CD8-positive, alpha-beta memory T cell (primary cell): Measurements from ENCODE around the gene SYNE1. TPM values are rescaled to one million over a fixed set of nuclear protein-coding genes. Genes with fewer than 3 reads are reported as not detected.

Experiments used
- CTCF ChIA-PET: fragments of 350-600 bp; sonication (Branson Sonifier 250); formaldehyde crosslinking; loops from one replicate; lab custom pipeline; 2021; ENCODE audit warnings: antibody characterized with exemption; lab: Charles Lee
- POLR2A ChIA-PET: fragments of 350-600 bp; sonication (Branson Sonifier 250); formaldehyde crosslinking; loops from one replicate; lab custom pipeline; 2021; ENCODE audit warnings: antibody characterized with exemption; lab: Charles Lee
- DNase-seq, 5 donors: peaks; one replicate each; pipeline versions ENCODE4 v3.0.0 to v3.0.0-alpha.2; 2020 to 2022; ENCODE audit warnings: mixed read lengths in 1 of 5
- H3K27ac ChIP-seq: one replicate; pipeline ENCODE4 v1.7.0; 2013; ENCODE audit warnings: low read depth, mild to moderate bottlenecking, low read length, moderate library complexity
- H3K27me3 ChIP-seq: 2 replicates; pipeline ENCODE4 v1.7.0; 2013; ENCODE audit warnings: low read length, mild to moderate bottlenecking; ENCODE audit not compliant: insufficient read depth, poor library complexity, severe bottlenecking
- H3K36me3 ChIP-seq: 2 replicates; pipeline ENCODE4 v1.7.0; 2013; ENCODE audit warnings: mild to moderate bottlenecking, low read length, moderate library complexity; ENCODE audit not compliant: insufficient read depth
- H3K4me1 ChIP-seq: 2 replicates; pipeline ENCODE4 v1.7.0; 2013; ENCODE audit warnings: mild to moderate bottlenecking, low read length, moderate library complexity; ENCODE audit not compliant: insufficient read depth
- H3K4me3 ChIP-seq: 2 replicates; pipeline ENCODE4 v1.7.0; 2013; ENCODE audit warnings: mild to moderate bottlenecking, low read length
- H3K9me3 ChIP-seq: 2 replicates; pipeline ENCODE4 v1.7.0; 2013; ENCODE audit warnings: mild to moderate bottlenecking, low read length
- H3K27ac Mint-ChIP-seq, 8 donors: one replicate each; pipeline ENCODE4 v1.8.0; 2020 to 2021; ENCODE audit warnings: mixed read lengths in 8 of 8, mild to moderate bottlenecking in 6 of 8, inconsistent platforms in 3 of 8, moderate library complexity in 3 of 8
- H3K27me3 Mint-ChIP-seq, 2 donors: one replicate each; pipeline ENCODE4 v1.8.0; 2020 to 2021; ENCODE audit warnings: mixed read lengths in 2 of 2, mild to moderate bottlenecking in 1 of 2, moderate library complexity in 1 of 2
- H3K36me3 Mint-ChIP-seq, 3 donors: one replicate each; pipeline ENCODE4 v1.8.0; 2020 to 2021; ENCODE audit warnings: mixed read lengths in 3 of 3, inconsistent platforms in 1 of 3, mild to moderate bottlenecking in 1 of 3
- H3K4me1 Mint-ChIP-seq, 3 donors: one replicate each; pipeline ENCODE4 v1.8.0; 2020 to 2021; ENCODE audit warnings: mixed read lengths in 3 of 3, inconsistent platforms in 1 of 3, mild to moderate bottlenecking in 1 of 3
- H3K4me3 Mint-ChIP-seq, 7 donors: one replicate each; pipeline ENCODE4 v1.8.0; 2020 to 2021; ENCODE audit warnings: mixed read lengths in 7 of 7, mild to moderate bottlenecking in 6 of 7, moderate library complexity in 4 of 7, inconsistent platforms in 2 of 7
- H3K9me3 Mint-ChIP-seq, 5 donors: one replicate each; pipeline ENCODE4 v1.8.0; 2020 to 2022; ENCODE audit warnings: mixed read lengths in 5 of 5, mild to moderate bottlenecking in 3 of 5, moderate library complexity in 2 of 5, inconsistent platforms in 1 of 5
- polyA plus RNA-seq: library from polyadenylated mRNA; unstranded; fragments of 300-500 nt; fragmentation: Illumina TruSeq; gene quantifications from one replicate; pipeline ENCODE4 v1.2.3, GENCODE V29; 2021
- total RNA-seq, 2 experiments: library from RNA; stranded (reverse); gene quantifications; one replicate each; pipeline ENCODE4 v1.2.3, GENCODE V29; 2021

The SYNE1 gene
- total and polyA plus RNA-seq, 3 experiments from 2014 or later, result 41.0 to 79.0 (median 48.4) TPM

GRCh38 chr6:152368751-152369624 is 268.2 kb downstream of the SYNE1 start:
- H3K9me3 ChIP-seq, result no peaks in the 10 kb centered on the region
- peaks cover 11 to 34% (median 17%) of the 10 kb centered on the region in 3 donors for H3K36me3 Mint-ChIP-seq
- POLR2A ChIA-PET, result no interaction called here
- H3K27ac ChIP-seq, result no peak overlapping the region
- peak overlapping the region in 1 of 8 donors; percentile 5 for H3K27ac Mint-ChIP-seq
- no peaks in the 10 kb centered on the region for H3K36me3 ChIP-seq
- no peaks in the 10 kb centered on the region for H3K9me3 Mint-ChIP-seq
- no peaks in the 10 kb centered on the region for H3K4me1 ChIP-seq
- DNase-seq, result no peak
- H3K27me3 Mint-ChIP-seq, result peaks cover 0 to 15% of the 10 kb centered on the region in 2 donors
- CTCF ChIA-PET, result interaction anchor here (0.6 to 1.2 kb wide), 2 partner anchors 30 to 141 kb away, joined by 3 read pairs; no protein-coding TSS in a partner anchor
- H3K4me3 Mint-ChIP-seq, result no peak overlapping the region
- no peak overlapping the region for H3K4me3 ChIP-seq
- peaks cover 0 to 2% (median 0%) of the 10 kb centered on the region in 3 donors for H3K4me1 Mint-ChIP-seq
- no peaks in the 10 kb centered on the region for H3K27me3 ChIP-seq

- Histone ChIP-seq H3K4me3 (no peak overlapping the region), H3K4me1 (no peaks in the 10 kb centered on the region), H3K27me3 (no peaks in the 10 kb centered on the region), H3K36me3 (no peaks in the 10 kb centered on the region), H3K9me3 (no peaks in the 10 kb centered on the region), H3K27ac (no peak overlapping the region)
- no peak for DNase-seq
- POLR2A ChIA-PET, result no interaction called here
- Mint-ChIP-seq H3K36me3 (peaks cover 10 to 28% (median 11%) of the 10 kb centered on the region in 3 donors), H3K27ac (no peak overlapping the region), H3K9me3 (no peaks in the 10 kb centered on the region), H3K4me1 (no peaks in the 10 kb centered on the region), H3K4me3 (no peak overlapping the region), H3K27me3 (peaks cover 0 to 12% of the 10 kb centered on the region in 2 donors)
- CTCF ChIA-PET, result no interaction called here
These were observed 272.3 kb downstream of the SYNE1 start for GRCh38 chr6:152364866-152365265.

GRCh38 chr6:152360034-152360433 is 277.1 kb downstream of the SYNE1 start:
- Mint-ChIP-seq H3K27me3 (peaks cover 0 to 4% of the 10 kb centered on the region in 2 donors), H3K36me3 (peaks cover 3 to 23% (median 6%) of the 10 kb centered on the region in 3 donors), H3K9me3 (no peaks in the 10 kb centered on the region), H3K4me3 (no peak overlapping the region), H3K4me1 (peaks cover 0 to 3% (median 2%) of the 10 kb centered on the region in 3 donors), H3K27ac (no peak overlapping the region)
- Histone ChIP-seq H3K27me3 (no peaks in the 10 kb centered on the region), H3K4me3 (no peak overlapping the region), H3K4me1 (no peaks in the 10 kb centered on the region), H3K9me3 (no peaks in the 10 kb centered on the region), H3K36me3 (no peaks in the 10 kb centered on the region), H3K27ac (no peak overlapping the region)
- ChIA-PET CTCF (no interaction called here), POLR2A (no interaction called here)
- no peak for DNase-seq

- H3K4me3 Mint-ChIP-seq, result no peak overlapping the region
- DNase-seq, result peak in 1 of 5 donors; percentile 27
These were observed 280.5 kb downstream of the SYNE1 start for GRCh38 chr6:152356662-152357061.

GRCh38 chr6:152356016-152356415 is 281.1 kb downstream of the SYNE1 start:
- DNase-seq, result no peak
- peaks cover 0 to 3% (median 2%) of the 10 kb centered on the region in 3 donors for H3K4me1 Mint-ChIP-seq
- no peak overlapping the region for H3K27ac Mint-ChIP-seq
- no peak overlapping the region for H3K4me3 ChIP-seq
- no peak overlapping the region for H3K4me3 Mint-ChIP-seq
- H3K27me3 Mint-ChIP-seq, result peaks cover 0 to 2% of the 10 kb centered on the region in 2 donors
- no peaks in the 10 kb centered on the region for H3K9me3 ChIP-seq
- peaks cover 6 to 41% (median 8%) of the 10 kb centered on the region in 3 donors for H3K36me3 Mint-ChIP-seq
- no peaks in the 10 kb centered on the region for H3K27me3 ChIP-seq
- H3K27ac ChIP-seq, result no peak overlapping the region
- H3K4me1 ChIP-seq, result no peaks in the 10 kb centered on the region
- no peaks in the 10 kb centered on the region for H3K9me3 Mint-ChIP-seq
- no peaks in the 10 kb centered on the region for H3K36me3 ChIP-seq
- ChIA-PET POLR2A (no interaction called here), CTCF (no interaction called here)

More at GRCh38 chr6:152356662-152357061, 280.5 kb downstream of the SYNE1 start:
- H3K9me3 ChIP-seq, result no peaks in the 10 kb centered on the region
- ChIA-PET CTCF (interaction anchor here (1.3 to 1.6 kb wide), 2 partner anchors 9 to 55 kb away, joined by 4 read pairs; no protein-coding TSS in a partner anchor), POLR2A (no interaction called here)
- no peak overlapping the region for H3K4me3 ChIP-seq
- no peaks in the 10 kb centered on the region for H3K4me1 ChIP-seq
- no peak overlapping the region for H3K27ac ChIP-seq
- H3K27me3 Mint-ChIP-seq, result peaks cover 0 to 2% of the 10 kb centered on the region in 2 donors
- H3K27me3 ChIP-seq, result no peaks in the 10 kb centered on the region
- peaks cover 6 to 38% (median 8%) of the 10 kb centered on the region in 3 donors for H3K36me3 Mint-ChIP-seq
- peaks cover 0 to 3% (median 2%) of the 10 kb centered on the region in 3 donors for H3K4me1 Mint-ChIP-seq
- no peaks in the 10 kb centered on the region for H3K9me3 Mint-ChIP-seq
- peak overlapping the region in 1 of 8 donors; percentile 66 for H3K27ac Mint-ChIP-seq
- H3K36me3 ChIP-seq, result no peaks in the 10 kb centered on the region

- H3K27me3 ChIP-seq, result no peaks in the 10 kb centered on the region
- Mint-ChIP-seq H3K9me3 (no peaks in the 10 kb centered on the region), H3K27ac (no peak overlapping the region), H3K4me3 (no peak overlapping the region), H3K27me3 (peaks cover 0 to 2% of the 10 kb centered on the region in 2 donors), H3K36me3 (peaks cover 6 to 48% (median 8%) of the 10 kb centered on the region in 3 donors), H3K4me1 (peaks cover 0 to 3% (median 2%) of the 10 kb centered on the region in 3 donors)
- no peak overlapping the region for H3K4me3 ChIP-seq
- CTCF ChIA-PET, result no interaction called here
- DNase-seq, result no peak
- POLR2A ChIA-PET, result no interaction called here
- no peaks in the 10 kb centered on the region for H3K4me1 ChIP-seq
- H3K36me3 ChIP-seq, result no peaks in the 10 kb centered on the region
- H3K27ac ChIP-seq, result no peak overlapping the region
- H3K9me3 ChIP-seq, result no peaks in the 10 kb centered on the region
These were observed 282.0 kb downstream of the SYNE1 start for GRCh38 chr6:152355166-152355565.

GRCh38 chr6:152353440-152353839 is 283.7 kb downstream of the SYNE1 start:
- Histone ChIP-seq H3K36me3 (no peaks in the 10 kb centered on the region), H3K4me3 (no peak overlapping the region), H3K27ac (no peak overlapping the region), H3K9me3 (no peaks in the 10 kb centered on the region), H3K27me3 (no peaks in the 10 kb centered on the region), H3K4me1 (no peaks in the 10 kb centered on the region)
- Mint-ChIP-seq H3K9me3 (no peaks in the 10 kb centered on the region), H3K4me1 (peaks cover 0 to 3% (median 2%) of the 10 kb centered on the region in 3 donors), H3K27me3 (peaks cover 0 to 2% of the 10 kb centered on the region in 2 donors), H3K4me3 (no peak overlapping the region), H3K36me3 (peaks cover 6 to 55% (median 9%) of the 10 kb centered on the region in 3 donors), H3K27ac (no peak overlapping the region)
- ChIA-PET POLR2A (no interaction called here), CTCF (no interaction called here)
- DNase-seq, result no peak

GRCh38 chr6:152351742-152352141 is 285.4 kb downstream of the SYNE1 start:
- ChIA-PET CTCF (no interaction called here), POLR2A (no interaction called here)
- H3K36me3 Mint-ChIP-seq, result peaks cover 6 to 48% (median 10%) of the 10 kb centered on the region in 3 donors
- peaks cover 0 to 3% (median 2%) of the 10 kb centered on the region in 3 donors for H3K4me1 Mint-ChIP-seq
- Histone ChIP-seq H3K27ac (no peak overlapping the region), H3K36me3 (no peaks in the 10 kb centered on the region), H3K4me3 (no peak overlapping the region), H3K9me3 (no peaks in the 10 kb centered on the region), H3K27me3 (no peaks in the 10 kb centered on the region), H3K4me1 (no peaks in the 10 kb centered on the region)
- H3K27me3 Mint-ChIP-seq, result peaks cover 0 to 2% of the 10 kb centered on the region in 2 donors
- no peak for DNase-seq
- H3K9me3 Mint-ChIP-seq, result no peaks in the 10 kb centered on the region
- H3K4me3 Mint-ChIP-seq, result peak overlapping the region in 1 of 7 donors; percentile 2
- H3K27ac Mint-ChIP-seq, result no peak overlapping the region
